Smooth muscle cell (in vitro differentiated cells): Measurements from ENCODE around the gene ATXN10. TPM values are rescaled to one million over a fixed set of nuclear protein-coding genes. Genes with fewer than 3 reads are reported as not detected.
"Not testable (repeated sequence)": the region's sequence is repeated elsewhere in the genome, so short reads cannot be mapped to it uniquely, and the experiment has no call there.

Experiments used
- DNase-seq: peaks from one replicate; lab custom pipeline; 2025; ENCODE audit not compliant: unreplicated experiment; lab: John Stamatoyannopoulos, UW
- H2AFZ ChIP-seq: fragments of 200-600 bp; sonication (generic); 2 replicates; pipeline ENCODE4 v1.6.0; 2016; ENCODE audit warnings: antibody characterized with exemption, low read depth, mild to moderate bottlenecking
- H3F3A ChIP-seq: fragments of 200-600 bp; sonication (generic); 2 replicates; pipeline ENCODE4 v1.6.0; 2017; ENCODE audit warnings: antibody characterized with exemption, low read depth
- H3K27ac ChIP-seq: fragments of 200-600 bp; sonication (generic); 2 replicates; pipeline ENCODE4 v1.5.1; 2016; ENCODE audit warnings: low read depth, mild to moderate bottlenecking
- H3K27me3 ChIP-seq: fragments of 200-600 bp; sonication (generic); 2 replicates; pipeline ENCODE4 v1.6.1; 2016; ENCODE audit warnings: low read depth, mild to moderate bottlenecking
- H3K36me3 ChIP-seq: fragments of 200-600 bp; sonication (generic); 2 replicates; pipeline ENCODE4 v1.5.1; 2016; ENCODE audit warnings: low read depth
- H3K4me1 ChIP-seq: fragments of 200-600 bp; sonication (generic); 2 replicates; pipeline ENCODE4 v1.5.1; 2016; ENCODE audit warnings: low read depth
- H3K4me2 ChIP-seq: fragments of 200-600 bp; sonication (generic); 2 replicates; pipeline ENCODE4 v1.6.0; 2016; ENCODE audit warnings: mild to moderate bottlenecking
- H3K4me3 ChIP-seq: fragments of 200-600 bp; sonication (generic); 2 replicates; pipeline ENCODE4 v1.5.1; 2016; ENCODE audit warnings: mild to moderate bottlenecking
- H3K79me2 ChIP-seq: fragments of 200-600 bp; sonication (generic); 2 replicates; pipeline ENCODE4 v1.6.0; 2016; ENCODE audit warnings: low read depth, mild to moderate bottlenecking
- H3K9ac ChIP-seq: fragments of 200-600 bp; sonication (generic); 2 replicates; pipeline ENCODE4 v1.6.0; 2016; ENCODE audit warnings: low read depth
- H3K9me3 ChIP-seq: fragments of 200-600 bp; sonication (generic); replicated peaks from 2 replicates; pipeline ENCODE4 v1.5.1; 2016; ENCODE audit warnings: low read depth
- H4K20me1 ChIP-seq: fragments of 200-600 bp; sonication (generic); 2 replicates; pipeline ENCODE4 v1.6.0; 2016; ENCODE audit warnings: low read depth
- CTCF ChIP-seq: fragments of 200-600 bp; sonication (generic); IDR thresholded peaks from 2 replicates; pipeline ENCODE4 v1.5.1; 2017; ENCODE audit warnings: borderline replicate concordance, mild to moderate bottlenecking, antibody characterized with exemption; ENCODE audit not compliant: insufficient read depth, poor library complexity, severe bottlenecking
- WGBS: methylation state at CpG from one replicate; pipeline ENCODE4 v1.1.7; 2016; ENCODE audit warnings: low lambda C conversion rate; 5-methylcytosine and 5-hydroxymethylcytosine counted together
- polyA plus RNA-seq: library from polyadenylated mRNA; unstranded; fragments of >200 nt; fragmentation: Nextera tagmentation; extraction: Ambion mirVana; gene quantifications from 2 replicates; pipeline ENCODE4 v1.2.1, GENCODE V29; 2016
- total RNA-seq: library from RNA; depleted of rRNA; stranded (reverse); fragments of >200 nt; gene quantifications from 2 replicates; pipeline ENCODE4 v1.2.3, GENCODE V29; 2014

ATXN10 gene
- total and polyA plus RNA-seq, 2 experiments from 2014 or later = 117 to 131 TPM

GRCh38 chr22:45793892-45794291 is 122.3 kb downstream of the ATXN10 start:
- no peaks in the 10 kb centered on the region for H3K4me1 ChIP-seq
- H3K27ac ChIP-seq = no peak overlapping the region
- no peak overlapping the region for H3K9ac ChIP-seq
- peaks cover 17% of the 10 kb centered on the region for H3K79me2 ChIP-seq
- no peak overlapping the region for H3K4me3 ChIP-seq
- DNase-seq = no peak
- H3F3A ChIP-seq = no peaks in the 10 kb centered on the region
- H3K4me2 ChIP-seq = no peak overlapping the region
- 100% methylated on average over 2 of the region's 2 CpGs for WGBS
- no peak overlapping the region for H2AFZ ChIP-seq
- no peaks in the 10 kb centered on the region for H3K27me3 ChIP-seq
- no peaks in the 10 kb centered on the region for H4K20me1 ChIP-seq
- peaks cover 53% of the 10 kb centered on the region for H3K36me3 ChIP-seq
- peaks cover 31% of the 10 kb centered on the region for H3K9me3 ChIP-seq
- TF ChIP-seq CTCF = no peak

- DNase-seq, H3K4me1 ChIP-seq, H3K4me2 ChIP-seq, H2AFZ ChIP-seq, H3F3A ChIP-seq, H3K27me3 ChIP-seq, H3K27ac ChIP-seq, H3K9ac ChIP-seq, H3K4me3 ChIP-seq, H4K20me1 ChIP-seq: not testable (repeated sequence)
- Histone ChIP-seq H3K36me3 (peaks cover 57% of the 10 kb centered on the region), H3K9me3 (peaks cover 31% of the 10 kb centered on the region), H3K79me2 (peaks cover 19% of the 10 kb centered on the region)
- 96% methylated on average over 9 of the region's 9 CpGs for WGBS
Observed at GRCh38 chr22:45796009-45796408, 124.4 kb downstream of the ATXN10 start.

GRCh38 chr22:45799291-45799690 is 127.7 kb downstream of the ATXN10 start:
- 90% methylated on average over 2 of the region's 2 CpGs for WGBS
- peaks cover 45% of the 10 kb centered on the region for H3K36me3 ChIP-seq

GRCh38 chr22:45802054-45802453 is 130.4 kb downstream of the ATXN10 start:
- no peaks in the 10 kb centered on the region for H3K27me3 ChIP-seq
- no peaks in the 10 kb centered on the region for H3K4me1 ChIP-seq
- no peak overlapping the region for H3K4me3 ChIP-seq
- 87% methylated on average over 4 of the region's 4 CpGs for WGBS
- H3K36me3 ChIP-seq = peaks cover 19% of the 10 kb centered on the region
- H3K9ac ChIP-seq = no peak overlapping the region
- peaks cover 34% of the 10 kb centered on the region for H4K20me1 ChIP-seq
- H3K79me2 ChIP-seq = peaks cover 21% of the 10 kb centered on the region
- DNase-seq = no peak
- peaks cover 6% of the 10 kb centered on the region for H3F3A ChIP-seq
- no peak overlapping the region for H3K27ac ChIP-seq
- peaks cover 10% of the 10 kb centered on the region for H3K9me3 ChIP-seq
- no peak overlapping the region for H3K4me2 ChIP-seq
- TF ChIP-seq CTCF = no peak
- no peak overlapping the region for H2AFZ ChIP-seq

More at GRCh38 chr22:45799291-45799690, 127.7 kb downstream of the ATXN10 start:
- Histone ChIP-seq H3K4me1 (no peaks in the 10 kb centered on the region), H4K20me1 (peaks cover 9% of the 10 kb centered on the region), H3F3A (peaks cover 5% of the 10 kb centered on the region), H3K4me2 (no peak overlapping the region), H3K27ac (no peak overlapping the region), H3K79me2 (peaks cover 23% of the 10 kb centered on the region), H2AFZ (no peak overlapping the region), H3K9ac (no peak overlapping the region), H3K27me3 (no peaks in the 10 kb centered on the region), H3K4me3 (no peak overlapping the region), H3K9me3 (peaks cover 31% of the 10 kb centered on the region)
- DNase-seq = no peak
- TF ChIP-seq CTCF = no peak
